ENCODE results near the gene AP2B1. TPM values are rescaled to one million over a fixed set of nuclear protein-coding genes. Genes with fewer than 3 reads are reported as not detected.
A peak's percentile ranks its signal among the peaks of the same experiment; 100 is the strongest.

Gene AP2B1
- total RNA-seq, 1 experiment from 2014 or later, result 195 TPM

- TF ChIP-seq USF2 (CRISPR knock-in tag; IDR thresholded peaks at IDR 0.05) (0 out of 2 replicates have a peak, but pooled peaks have one; percentile 15), NFE2L1 (CRISPR knock-in tag; IDR thresholded peaks at IDR 0.05) (no peak), JAZF1 (CRISPR knock-in tag; IDR thresholded peaks at IDR 0.05) (no peak), TEAD1 (CRISPR knock-in tag; IDR thresholded peaks at IDR 0.05) (peak; percentile 68), MAX (CRISPR knock-in tag; IDR thresholded peaks at IDR 0.05) (peak; percentile 47; the same call in 1 of the 2 replicates), TEAD4 (CRISPR knock-in tag; IDR thresholded peaks at IDR 0.05) (0 out of 2 replicates have a peak, but pooled peaks have one; percentile 59), ARID4B (CRISPR knock-in tag; IDR thresholded peaks at IDR 0.05; ENCODE audit: borderline replicate concordance) (peak; percentile 52; the same call in 1 of the 2 replicates), MXD4 (CRISPR knock-in tag; IDR thresholded peaks at IDR 0.05; ENCODE audit: borderline replicate concordance) (no peak), NR3C1 (CRISPR knock-in tag; conservative IDR thresholded peaks at IDR 0.05; ENCODE audit: low read depth) (no peak), MYBL2 (CRISPR knock-in tag; IDR thresholded peaks at IDR 0.05) (peak; percentile 47; the same call in 1 of the 2 replicates), SMAD4 (CRISPR knock-in tag; IDR thresholded peaks at IDR 0.05) (no peak), ZNF263 (CRISPR knock-in tag; IDR thresholded peaks at IDR 0.05; ENCODE audit: low read depth) (no peak), HMGXB4 (CRISPR knock-in tag; IDR thresholded peaks at IDR 0.05) (no peak), FOXP1 (CRISPR knock-in tag; IDR thresholded peaks at IDR 0.05; ENCODE audit: borderline replicate concordance) (peak; percentile 46; the same call in 1 of the 2 replicates), ZNF416 (CRISPR knock-in tag; IDR thresholded peaks at IDR 0.05) (no peak), SP1 (CRISPR knock-in tag; conservative IDR thresholded peaks at IDR 0.05) (peak; percentile 49; the same call in 1 of the 2 replicates), ESRRA (CRISPR knock-in tag; IDR thresholded peaks at IDR 0.05; ENCODE audit: borderline replicate concordance) (no peak), ATF2 (CRISPR knock-in tag; IDR thresholded peaks at IDR 0.05; ENCODE audit: borderline replicate concordance, low read depth) (no peak), USF1 (CRISPR knock-in tag; IDR thresholded peaks at IDR 0.05) (no peak), JUN (CRISPR knock-in tag; IDR thresholded peaks at IDR 0.05) (no peak), OVOL2 (CRISPR knock-in tag; IDR thresholded peaks at IDR 0.05; ENCODE audit: borderline replicate concordance) (no peak), RELA (CRISPR knock-in tag; IDR thresholded peaks at IDR 0.05; ENCODE audit: borderline replicate concordance) (no peak), FOXK1 (CRISPR knock-in tag; IDR thresholded peaks at IDR 0.05) (no peak), ETV6 (CRISPR knock-in tag; IDR thresholded peaks at IDR 0.05) (no peak), FOXJ3 (CRISPR knock-in tag; IDR thresholded peaks at IDR 0.05; ENCODE audit: borderline replicate concordance) (no peak), ATF3 (CRISPR knock-in tag; conservative IDR thresholded peaks at IDR 0.05) (no peak)
Measured at GRCh38 chr17:35731239-35731916, 144.3 kb downstream of the AP2B1 start, which contains the start of gene RASL10B (continued).
